CD4-positive, alpha-beta T cell treated with Interleukin-21 for 1 hour (primary cell): Measurements from ENCODE around the gene TSSC4.
A peak's percentile ranks its signal among the peaks of the same experiment; 100 is the strongest.
"Not testable (repeated sequence)": the region's sequence is repeated elsewhere in the genome, so short reads cannot be mapped to it uniquely, and the experiment has no call there.

Experiments used
- DNase-seq: peaks from one replicate; pipeline ENCODE4 v3.0.0-alpha.2; 2020

The TSSC4 gene

DNA sequence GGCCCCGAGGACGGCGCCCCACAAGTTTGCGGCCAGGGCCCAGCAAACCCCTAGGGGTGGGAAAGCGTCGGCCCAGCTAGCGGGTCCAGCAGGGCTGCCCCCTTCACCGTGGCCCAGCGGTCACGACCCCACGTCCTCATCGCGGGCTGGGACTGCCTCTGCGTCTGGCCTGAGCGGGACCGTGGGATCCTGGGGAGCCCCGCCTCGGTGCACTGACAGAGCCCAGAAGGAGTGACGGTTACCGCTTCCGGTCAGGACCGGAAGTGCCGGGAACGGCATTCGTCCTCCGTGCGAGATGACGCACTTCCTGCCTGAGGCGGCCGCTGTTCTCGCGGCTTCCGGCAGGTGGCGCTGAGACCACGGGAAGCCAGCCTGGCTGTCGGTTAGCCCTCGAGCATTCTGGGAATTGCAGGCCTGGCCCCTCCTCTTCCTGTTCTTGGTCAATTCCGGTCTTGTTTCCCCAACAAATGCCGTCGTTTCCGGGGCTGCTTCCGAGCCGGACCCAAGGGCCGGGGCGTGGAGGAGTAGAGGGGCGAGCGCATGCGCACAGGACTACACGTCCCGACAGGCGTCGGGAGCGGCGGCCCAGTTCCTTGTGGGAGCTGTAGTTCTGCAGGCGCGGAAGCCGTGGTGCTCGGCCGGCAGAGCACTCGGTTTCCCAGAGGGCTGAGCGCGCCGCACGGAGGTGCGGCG is at the start of gene TSSC4:
Gene TSSC4 (plus strand): TSS at position 682 of the 693 bp plus-strand sequence. CDS start 1,884 bp downstream, outside the sequence.
- DNase-seq: peak; percentile 100

DNA sequence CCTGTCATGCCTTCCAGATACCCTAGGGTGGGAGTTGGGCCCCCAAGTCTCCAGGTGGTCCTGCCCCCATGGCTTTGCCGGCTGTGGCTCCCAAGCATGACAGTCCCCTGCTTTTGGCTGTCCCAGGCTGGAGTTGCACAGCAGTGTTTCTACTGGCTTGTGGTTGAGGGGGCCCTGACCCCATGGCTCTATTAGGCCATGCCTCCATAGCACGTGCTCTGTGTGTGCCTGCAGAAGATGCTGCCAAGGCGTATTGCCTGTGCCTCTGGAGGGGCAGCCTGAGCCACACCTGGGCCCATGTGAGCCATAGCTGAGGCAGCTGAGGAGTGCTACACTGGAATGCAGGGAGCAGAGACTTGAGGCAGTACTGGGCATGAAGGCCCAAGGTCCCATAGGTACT is 48.8 kb upstream of the TSSC4 start:
- no peak for DNase-seq

DNA sequence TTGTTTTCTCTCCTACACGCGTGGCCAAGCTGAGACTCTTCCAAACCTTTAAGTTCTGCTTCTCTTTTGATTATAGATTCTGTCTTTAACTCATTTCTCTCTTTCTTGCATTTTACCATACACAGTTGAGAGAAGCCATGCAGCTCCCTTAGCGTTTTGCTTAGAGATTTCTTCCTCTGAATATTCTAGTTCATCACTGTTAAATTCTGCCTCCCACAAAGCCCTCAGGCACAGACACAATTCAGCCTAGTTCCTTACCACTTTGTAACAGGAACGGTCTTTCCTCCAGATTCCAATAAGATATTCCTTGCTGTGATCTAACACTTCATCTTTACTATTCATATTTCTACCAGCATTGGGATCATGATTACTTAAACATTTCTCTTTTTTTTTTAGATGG is 48.1 kb upstream of the TSSC4 start:
- no peak for DNase-seq

DNA sequence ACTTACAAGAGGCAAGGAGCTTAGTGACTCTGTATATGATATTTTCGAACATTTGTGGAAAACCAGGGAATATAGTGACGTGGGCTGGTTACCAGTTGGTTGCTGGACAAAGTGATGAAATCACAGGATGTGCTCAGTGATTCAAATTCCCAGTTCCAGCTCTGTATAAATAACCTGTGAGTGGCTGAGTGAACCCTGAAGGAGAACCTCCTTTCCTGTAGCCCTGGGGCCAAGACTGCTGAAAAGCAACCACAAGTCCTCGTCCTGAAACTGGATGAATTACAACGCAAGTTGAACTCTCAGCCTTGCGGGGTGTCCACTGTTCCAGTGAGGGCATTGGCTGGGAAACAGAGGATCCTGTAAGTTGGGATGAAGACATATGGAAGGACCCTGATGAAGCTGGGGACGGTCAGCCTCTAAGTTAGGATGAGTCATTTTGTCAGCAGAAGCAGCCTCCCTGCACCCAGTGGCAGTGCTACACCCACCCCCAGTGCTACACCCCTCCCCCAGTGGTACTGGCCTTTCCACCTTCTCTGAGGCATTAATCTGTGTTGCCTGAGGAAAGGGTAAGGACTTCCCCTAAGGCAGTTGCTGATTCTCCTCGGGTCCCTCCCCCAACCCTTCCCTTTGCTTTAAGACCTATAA is 45.4 kb upstream of the TSSC4 start:
- no peak for DNase-seq

DNA sequence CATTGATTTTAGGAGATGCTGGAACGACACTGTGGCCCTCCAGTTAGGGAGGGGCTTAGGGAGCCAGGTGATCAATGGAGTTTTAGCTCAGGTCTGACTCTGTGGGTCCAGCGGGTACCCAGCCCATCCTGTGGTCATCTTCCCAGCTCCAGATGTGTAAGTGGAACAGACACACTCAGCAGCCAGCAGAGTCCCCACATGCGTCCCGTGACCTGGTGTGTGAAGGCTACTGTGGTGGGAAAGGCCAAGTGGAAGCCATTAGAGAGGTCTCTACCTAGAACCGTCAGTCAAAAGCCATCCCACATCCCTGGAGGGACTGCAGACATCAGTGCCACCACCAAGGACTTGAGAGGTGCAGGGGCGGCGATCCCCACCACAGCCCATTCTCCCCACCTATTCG is 43.3 kb upstream of the TSSC4 start:
- no peak for DNase-seq

DNA sequence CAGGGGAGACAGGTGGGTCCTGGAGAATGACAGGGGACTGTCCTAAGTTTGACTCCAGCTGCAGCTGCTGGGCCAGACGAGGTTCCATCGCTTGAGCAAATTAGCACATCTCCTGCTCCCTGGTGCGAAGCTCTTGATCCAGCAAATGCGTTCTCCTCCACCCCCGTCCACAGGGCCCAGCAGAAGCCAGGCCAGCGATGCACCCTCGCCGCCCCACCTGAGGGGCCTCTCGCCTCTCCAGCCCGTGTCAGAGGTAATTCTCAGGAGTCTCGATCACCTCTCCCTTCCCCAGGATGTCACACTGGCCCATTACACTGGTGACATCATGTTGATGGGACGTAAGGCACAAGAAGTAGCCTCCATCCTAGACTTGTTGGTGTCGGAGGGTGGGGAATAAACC is 42.9 kb upstream of the TSSC4 start:
- DNase-seq: not testable (repeated sequence)

DNA sequence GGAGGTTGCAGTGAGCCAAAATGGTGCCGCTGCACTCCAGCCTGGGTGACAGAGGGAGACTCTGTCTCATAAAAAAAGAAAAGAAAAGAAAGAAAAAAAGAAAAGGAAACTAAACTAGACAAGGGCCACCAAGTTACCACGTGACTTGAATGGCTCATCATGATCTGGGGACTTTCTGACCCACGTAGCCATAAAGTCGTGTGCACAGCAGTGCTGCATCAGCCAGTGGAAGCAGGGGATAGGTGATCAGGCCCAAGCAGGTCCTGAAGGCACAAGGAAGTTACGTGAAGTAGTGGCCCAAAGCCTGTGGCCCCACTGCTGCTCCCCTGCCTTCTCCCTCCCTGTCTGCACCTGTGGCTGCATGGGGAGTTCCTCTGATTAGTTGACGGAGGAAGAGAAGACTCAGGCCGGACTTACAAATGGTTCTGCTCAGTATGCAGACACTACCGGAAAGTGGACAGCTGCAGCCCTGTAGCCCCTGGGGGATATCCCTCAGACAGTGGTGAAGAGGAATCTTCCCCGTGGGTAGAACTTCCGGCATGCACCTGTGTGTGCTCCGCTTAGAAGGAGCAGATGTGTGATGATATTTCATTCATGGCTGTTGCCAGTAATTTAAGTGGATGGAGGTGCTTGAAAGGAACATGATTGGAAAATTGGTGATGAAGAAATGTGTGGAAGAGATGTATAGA is 41.7 kb upstream of the TSSC4 start:
- no peak for DNase-seq

DNA sequence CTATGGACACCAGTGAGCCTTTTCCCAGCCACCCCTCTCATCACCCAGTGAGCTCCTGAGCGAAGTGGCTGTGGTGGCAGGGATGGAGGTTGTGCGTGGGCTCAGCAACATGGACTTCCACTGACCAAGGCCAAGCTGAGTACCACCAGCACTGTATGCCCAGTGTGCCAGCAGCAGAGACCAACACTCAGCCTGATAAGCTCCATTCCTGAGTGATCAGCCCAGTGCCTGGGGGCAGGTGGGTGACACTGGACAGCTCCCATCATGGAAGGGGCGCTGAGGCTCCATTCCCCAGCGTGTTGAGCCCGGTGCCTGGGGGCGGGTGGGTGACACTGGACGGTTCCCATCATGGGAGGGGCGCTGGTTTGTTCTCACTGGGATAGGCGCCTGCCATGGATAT is 41.0 kb upstream of the TSSC4 start:
- no peak for DNase-seq

DNA sequence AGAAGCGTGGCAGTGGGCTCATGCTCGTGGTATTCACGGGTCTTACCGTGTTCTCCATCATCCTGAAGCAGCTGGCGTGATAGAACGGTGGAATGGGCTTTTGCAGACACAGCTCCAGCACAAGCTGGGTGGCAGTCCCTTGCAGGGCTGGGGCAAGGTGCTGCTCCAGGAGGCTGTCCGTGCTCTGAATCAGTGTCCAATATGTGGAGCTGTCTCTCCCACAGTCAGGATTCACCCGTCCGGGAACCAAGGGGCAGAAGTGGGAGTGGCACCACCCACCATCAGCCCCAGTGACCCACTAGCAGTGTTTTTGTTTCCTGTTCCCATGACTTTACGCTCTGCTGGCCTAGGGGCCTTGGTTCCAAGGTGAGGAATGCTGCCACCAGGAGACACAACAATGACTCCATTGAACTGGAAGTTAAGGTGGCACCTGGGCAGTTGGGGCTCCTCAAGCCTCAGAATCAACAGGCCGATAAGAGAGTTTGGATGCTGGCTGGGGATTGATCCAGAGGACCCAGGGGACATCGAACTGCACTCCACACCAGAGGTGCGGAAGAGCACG is 40.4 kb upstream of the TSSC4 start:
- no peak for DNase-seq

DNA sequence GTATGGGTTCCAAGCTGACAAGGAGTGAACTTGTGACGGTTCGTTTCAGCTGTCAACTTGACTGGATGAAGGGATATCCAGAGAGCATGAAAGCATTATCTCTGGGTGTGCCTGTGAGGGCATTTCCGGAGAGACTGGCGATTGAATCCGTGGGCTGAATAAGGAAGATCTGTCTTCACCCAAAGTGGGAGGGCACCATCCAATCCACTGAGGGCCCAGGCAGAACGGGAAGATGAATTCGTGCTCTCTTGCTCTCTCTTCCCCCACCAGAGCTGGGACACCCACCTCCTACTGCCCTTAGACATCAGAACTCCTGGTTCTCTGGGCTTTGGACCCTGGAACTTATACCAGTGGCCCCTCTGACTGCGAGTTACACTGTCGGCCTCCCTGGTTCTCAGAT is 39.0 kb upstream of the TSSC4 start:
- no peak for DNase-seq

DNA sequence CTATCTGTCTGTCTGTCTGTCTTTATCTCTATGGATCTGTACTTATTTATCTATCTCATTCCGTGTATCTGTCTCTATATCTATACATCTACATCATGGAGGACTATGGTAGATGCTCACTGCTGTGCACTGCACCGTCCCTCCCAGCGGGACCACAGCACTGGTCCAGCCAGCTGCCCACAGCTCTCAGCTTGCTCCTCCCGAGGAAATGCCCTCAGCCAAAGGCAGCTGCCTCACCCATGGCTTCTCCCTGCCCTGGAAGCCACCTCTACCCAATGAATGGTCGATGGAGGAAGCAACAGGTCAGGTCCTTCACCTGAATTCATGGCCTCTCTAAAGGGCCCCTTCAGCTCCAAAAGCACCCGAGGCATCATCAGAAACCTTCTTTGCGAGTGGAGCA is 38.1 kb upstream of the TSSC4 start:
- no peak for DNase-seq

DNA sequence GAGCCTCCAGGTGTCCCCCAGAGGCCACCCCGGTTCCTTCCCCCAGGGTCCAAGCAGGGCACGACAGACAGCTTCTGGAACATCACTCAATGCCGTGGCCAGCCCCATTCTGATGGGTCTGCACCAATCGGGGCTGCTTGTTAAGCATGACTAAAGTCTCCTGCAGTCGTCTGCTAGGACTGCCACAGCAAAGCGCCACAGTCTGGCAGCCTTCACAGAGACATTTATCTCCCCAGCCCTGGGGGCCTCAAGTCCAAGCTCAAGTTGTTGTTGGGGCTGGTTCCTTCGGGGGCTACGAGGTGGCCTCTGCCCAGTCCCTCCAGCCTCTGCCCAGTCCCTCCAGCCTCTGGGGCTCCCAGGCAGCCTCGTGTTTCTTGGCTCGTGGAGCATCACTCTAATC is 37.4 kb upstream of the TSSC4 start:
- DNase-seq: no peak

DNA sequence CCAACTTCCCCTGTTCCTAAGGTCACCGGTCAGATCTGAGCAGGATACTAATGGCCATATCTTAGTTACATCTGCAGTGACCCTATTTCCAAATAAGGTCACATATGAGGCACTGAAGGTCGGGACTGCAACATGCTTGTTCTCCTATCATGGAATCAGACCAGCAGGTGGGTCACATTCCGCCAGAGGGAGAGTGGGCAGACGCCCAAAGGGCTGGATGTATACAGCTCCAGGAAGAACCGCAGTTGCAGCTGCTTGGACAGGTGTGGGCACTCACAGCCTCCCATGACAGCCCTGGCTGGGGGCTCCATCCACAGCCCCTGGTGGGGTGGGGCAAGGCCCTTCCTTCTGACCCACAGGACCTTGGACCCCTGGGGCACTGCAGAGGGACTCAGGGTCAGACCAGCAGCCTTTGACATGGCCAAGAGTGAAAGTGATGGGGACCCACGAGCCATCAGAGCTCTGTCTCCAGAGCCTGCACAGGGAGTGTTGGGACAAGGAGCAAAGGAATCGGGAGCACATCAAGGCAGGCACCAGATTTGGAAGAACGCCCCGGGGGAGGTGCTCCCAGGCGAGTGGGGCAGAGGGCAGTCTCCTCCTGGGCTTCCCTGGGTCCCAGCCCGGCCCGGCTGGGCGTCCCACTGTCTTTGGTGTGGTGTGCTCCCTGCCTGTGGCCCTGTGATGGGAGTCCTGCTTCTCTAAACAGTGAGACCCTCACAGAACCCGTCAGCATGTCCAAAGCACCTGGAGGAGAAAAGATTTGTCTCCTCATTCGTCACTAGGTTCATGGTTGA is 36.8 kb upstream of the TSSC4 start:
- no peak for DNase-seq

DNA sequence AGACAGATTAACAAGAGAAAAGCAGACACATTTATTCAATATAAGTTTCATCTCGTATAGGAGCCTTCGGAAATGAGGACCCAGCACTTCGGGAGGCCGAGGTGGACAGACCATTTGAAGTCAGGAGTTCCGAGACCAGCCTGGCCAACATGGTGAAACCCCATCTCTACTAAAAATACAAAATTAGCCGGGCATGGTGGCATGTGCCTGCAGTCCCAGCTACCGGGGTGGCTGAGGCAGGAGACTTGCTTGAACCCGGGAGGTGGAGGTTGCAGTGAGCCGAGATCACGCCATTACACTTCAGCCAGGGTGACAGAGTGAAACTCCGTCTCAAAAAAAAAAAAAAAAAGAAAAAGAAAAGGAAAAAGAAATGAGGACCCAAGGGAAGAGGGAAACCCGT is 36.2 kb upstream of the TSSC4 start:
- DNase-seq: not testable (repeated sequence)

DNA sequence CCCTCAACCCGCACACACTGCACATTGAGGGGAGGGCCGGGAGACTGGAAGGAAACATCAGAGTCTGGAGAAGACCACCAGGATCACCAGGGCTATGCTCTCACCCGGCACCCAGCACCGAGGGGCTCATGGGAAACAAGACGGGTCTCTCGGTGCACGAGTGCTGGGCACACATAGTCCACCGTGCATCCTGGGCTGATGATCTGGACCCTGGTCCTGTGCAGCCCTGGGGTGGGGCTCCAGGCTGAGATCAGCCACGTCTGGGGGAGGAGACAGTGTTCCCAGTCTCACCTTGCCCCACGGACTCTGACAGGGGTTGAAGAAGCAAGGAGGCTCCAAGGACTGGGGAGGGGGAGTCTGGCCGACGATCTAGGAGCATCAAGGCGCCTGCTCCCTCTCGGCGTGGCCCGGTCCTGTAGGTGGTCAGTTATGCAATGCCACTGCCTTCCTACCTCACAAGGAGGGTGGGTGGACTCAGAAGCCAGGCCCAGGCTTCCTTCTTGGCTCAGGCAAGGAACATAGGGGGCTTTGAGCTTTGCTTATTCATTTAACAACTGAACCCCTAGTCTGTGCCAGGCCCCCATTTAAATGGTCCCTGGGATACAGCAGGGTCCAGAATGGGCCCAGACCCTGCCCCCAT is 34.9 kb upstream of the TSSC4 start:
- DNase-seq: no peak

DNA sequence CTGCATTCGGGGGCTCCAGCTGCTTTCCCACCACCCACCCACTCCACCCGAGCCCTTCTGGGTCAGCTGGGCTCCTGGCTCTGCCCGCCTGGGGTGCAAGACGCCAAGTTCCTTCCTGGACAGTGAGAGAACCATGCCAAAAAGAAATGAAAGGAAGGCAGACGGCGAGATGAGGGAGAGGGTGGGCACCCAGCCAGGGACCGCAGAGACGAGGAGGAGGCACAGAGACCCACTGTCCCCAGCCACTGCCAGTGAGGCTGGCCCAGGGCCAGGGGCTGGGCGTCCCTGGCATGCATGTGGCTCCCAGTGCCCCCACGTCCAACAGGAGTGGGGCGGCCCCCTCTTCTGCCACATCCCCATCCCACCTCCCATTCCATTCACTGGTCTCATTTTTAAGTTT is 34.3 kb upstream of the TSSC4 start:
- no peak for DNase-seq

DNA sequence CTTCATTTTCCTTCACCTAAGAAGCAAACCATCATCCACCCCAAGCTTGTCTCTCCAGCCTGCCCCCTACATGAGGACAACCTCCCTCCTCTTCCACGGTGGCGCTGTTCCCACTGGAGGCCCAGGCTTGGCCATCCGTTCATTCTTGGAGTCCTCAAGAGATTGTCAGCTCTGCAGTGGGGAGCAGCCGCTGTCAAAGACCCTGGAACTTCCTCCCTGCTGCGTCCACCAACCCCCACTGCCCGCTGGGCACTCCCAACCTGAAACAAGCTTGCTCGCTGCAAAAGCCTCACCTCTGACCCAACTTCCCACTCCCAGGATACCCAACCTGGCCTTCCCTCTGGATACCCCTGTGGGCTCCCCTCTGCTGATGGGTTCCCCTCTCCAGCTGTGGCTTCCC is 33.8 kb upstream of the TSSC4 start:
- DNase-seq: no peak

DNA sequence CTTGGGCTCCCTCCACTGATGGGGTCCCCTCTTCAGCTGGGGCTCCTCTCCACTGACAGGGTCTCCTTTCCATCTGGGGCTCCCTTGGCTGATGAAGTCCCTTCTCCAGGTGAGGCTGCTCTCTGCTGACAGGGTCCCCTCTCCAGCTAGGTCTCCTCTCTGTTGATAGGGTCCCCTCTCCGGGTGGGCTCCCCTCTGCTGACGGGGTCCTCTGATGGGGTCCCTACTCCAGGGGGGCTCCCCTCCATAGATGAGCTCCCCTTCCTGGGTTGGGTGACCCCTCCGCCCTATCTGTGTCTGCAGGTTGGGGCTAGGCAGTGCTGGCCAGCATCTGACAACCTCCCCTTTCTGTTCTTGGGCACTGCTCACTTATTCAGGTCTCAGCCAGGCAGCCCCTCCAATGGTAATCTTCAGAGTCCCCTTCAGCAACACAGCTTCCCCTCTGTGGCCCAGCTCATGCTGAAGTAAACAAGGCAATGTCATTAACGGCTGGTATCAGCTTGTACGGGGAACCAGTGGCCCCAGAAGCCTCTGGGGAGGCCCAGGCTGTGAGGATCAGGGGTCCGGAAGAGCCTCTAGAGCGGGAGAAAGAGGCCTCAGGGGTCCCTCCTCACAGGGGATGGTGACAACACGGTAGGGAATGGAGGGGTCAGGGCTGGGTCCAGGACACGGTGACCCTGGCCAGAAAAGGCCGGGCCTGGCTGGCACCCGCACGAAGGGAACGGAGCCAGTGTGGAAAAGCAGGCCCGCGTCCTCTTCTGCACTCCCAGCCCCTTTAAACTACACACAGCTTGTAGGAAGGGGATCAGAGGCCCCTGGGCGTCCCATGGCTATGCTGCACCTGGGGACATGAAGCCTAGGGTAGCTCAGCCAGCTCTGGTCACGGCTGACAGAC is 33.0 kb upstream of the TSSC4 start:
- no peak for DNase-seq

DNA sequence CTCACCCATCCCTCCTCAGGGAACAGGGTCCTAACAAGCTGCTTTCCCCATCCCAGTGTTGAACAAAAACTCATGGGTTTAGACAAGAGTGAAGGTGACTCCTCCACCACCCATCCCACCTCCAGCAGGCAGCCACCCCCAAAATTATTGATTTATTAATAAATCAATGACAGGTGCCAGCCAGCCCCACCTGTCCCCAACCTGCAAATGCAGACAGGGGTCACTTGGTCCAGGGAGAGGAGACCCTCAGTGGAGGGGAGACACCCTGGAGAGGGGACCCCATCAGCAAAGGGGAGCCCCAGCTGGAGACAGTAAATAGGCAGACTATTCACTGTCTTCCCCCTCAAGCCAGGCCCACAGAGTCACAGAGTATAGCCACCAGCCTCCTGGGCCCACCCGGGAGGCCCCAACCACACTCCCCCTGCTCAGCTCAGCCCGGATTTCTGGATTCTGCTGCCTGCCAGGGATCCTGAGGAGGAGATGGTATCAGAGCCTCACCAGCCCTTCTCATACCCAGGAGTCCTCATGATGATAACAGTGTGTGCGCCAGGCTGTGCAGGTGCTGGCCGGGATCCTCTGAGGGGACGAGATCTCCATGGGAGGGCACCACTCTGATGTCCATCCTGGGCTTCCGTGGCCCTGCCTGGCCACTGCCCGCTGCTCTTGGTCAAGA is 32.2 kb upstream of the TSSC4 start:
- no peak for DNase-seq

DNA sequence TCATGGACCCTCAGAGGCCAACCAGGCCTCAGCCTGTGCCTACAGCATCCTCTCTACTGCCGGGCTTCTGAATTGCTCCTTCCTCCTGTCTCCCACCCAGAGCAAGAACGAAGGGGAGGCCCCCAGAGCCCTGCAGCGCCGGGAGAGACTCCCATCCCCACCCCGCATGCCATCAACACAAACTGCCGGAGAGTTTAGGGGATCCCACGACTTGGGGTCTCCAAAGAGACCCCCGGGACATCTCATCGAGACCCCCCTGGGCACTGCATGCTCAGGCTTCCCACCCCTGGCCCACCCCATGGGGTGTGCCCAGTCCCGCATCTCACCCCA is 31.7 kb upstream of the TSSC4 start:
- DNase-seq: no peak

DNA sequence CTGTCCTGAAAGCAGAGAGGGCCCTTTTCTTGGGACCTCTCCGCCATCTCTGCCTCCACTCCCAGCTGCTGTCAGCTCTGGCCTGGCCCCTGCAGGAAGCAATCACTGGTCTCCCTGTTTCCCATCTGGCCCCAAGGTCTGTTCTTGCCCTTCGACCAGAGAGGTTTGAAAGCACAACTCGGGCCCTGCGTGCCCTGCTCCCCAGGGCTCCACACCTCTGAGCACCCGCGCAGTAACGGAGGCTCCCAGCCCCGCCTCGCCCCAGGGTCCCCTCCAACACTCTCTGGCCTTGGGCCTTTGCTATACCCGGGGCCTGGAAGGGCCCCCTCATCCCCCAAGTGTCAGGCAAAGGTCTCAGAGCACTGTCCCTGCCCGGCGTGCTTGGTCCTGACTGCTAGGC is 31.2 kb upstream of the TSSC4 start:
- DNase-seq: no peak
